Activated CD4-positive, alpha-beta T cell treated with anti-CD3 and anti-CD28 coated beads for 1 hour (primary cell): ENCODE data around the gene PKD1.

Source experiments
- DNase-seq: peaks from one replicate; pipeline ENCODE4 v3.0.0-alpha.2; 2020

The PKD1 gene

DNA sequence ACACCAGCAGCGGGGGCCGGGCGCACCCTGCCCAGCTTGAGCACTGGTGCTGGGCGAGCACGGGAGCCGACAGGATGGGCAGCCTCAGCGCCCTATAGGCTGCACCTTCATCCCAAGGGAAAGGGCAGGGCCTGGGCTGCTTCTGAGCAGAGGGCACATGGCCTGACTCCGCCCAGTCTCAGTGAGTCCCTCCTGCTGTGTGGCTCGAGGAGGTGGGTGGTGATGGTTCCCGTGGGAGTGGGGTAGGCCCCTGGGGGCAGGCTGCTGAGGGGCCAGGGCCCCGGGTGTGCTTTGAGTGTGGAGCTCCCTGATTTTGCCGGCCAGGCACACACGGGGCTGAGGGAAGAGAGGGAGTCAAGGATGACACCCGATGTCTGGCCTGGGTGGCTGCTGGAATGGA is 50.0 kb downstream of the PKD1 start:
- no peak for DNase-seq

- DNase-seq = no peak
Observed at GRCh38 chr16:2084895-2085625, 50.6 kb downstream of the PKD1 start.

GRCh38 chr16:2083876-2084780 is 51.6 kb downstream of the PKD1 start:
- DNase-seq = no peak

DNA sequence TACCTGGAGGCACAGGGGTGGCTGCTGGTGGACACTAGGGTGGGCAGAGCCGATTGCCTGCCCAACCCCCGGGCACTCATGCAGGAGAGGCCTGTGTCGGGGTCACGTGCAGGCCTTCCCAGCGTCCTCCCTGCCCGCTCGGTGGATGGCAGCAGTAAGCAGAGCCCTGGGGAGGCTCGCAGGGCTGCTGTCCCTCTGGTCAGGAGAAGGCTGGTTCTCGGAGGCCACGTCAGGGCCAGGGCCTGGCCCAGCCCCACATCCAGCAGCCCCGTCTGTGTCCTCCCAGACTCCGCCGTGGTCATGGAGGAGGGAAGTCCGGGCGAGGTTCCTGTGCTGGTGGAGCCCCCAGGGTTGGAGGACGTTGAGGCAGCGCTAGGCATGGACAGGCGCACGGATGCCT is 52.3 kb downstream of the PKD1 start:
- DNase-seq = no peak

GRCh38 chr16:2082983-2083364 is 52.7 kb downstream of the PKD1 start:
- no peak for DNase-seq

DNA sequence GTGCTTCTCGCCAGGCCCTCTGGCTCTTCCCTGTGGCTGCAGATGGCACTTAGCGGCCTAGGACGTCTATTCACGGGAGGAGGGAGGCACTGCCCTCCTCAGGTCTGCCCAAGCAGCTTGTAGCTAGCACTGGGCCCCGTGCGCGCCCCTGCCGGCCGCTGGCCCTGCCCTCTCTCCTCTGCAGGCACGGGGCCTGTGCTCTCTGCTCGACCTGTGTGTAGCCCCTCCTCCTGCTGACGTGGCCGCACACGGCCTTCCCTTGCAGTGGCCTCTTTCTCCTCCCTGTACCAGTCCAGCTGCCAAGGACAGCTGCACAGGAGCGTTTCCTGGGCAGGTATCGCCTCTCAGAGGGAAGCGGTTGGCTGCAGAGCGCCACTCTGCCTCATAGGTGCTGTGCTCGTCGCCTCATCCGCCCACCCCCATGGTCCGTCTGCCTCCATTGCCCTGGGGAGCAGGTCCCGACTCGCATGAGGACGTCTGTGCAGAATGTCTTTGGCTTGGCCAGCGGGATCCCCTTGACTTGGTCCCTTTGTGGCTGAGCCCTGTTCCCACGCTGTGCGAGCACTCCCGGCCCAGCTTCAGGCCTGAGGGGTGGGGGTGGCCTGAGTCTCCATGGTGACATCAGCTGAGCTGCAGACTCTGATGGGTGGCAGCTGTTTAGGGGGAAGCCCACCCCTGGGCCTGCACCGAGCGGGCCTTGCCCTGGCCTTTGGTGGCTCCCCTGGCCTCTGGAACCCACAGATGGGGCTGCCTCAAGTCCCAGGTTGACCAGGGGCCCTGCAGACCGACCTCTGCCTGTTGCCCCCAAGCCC is 53.3 kb downstream of the PKD1 start:
- DNase-seq = no peak

- DNase-seq = no peak
Observed at GRCh38 chr16:2081201-2082084, 54.3 kb downstream of the PKD1 start.

- DNase-seq = no peak
Observed at GRCh38 chr16:2079991-2080390, 55.7 kb downstream of the PKD1 start.

GRCh38 chr16:2079311-2079800 is 56.3 kb downstream of the PKD1 start:
- DNase-seq = no peak

- DNase-seq = no peak
Observed at GRCh38 chr16:2078691-2079090, 57.0 kb downstream of the PKD1 start.

DNA sequence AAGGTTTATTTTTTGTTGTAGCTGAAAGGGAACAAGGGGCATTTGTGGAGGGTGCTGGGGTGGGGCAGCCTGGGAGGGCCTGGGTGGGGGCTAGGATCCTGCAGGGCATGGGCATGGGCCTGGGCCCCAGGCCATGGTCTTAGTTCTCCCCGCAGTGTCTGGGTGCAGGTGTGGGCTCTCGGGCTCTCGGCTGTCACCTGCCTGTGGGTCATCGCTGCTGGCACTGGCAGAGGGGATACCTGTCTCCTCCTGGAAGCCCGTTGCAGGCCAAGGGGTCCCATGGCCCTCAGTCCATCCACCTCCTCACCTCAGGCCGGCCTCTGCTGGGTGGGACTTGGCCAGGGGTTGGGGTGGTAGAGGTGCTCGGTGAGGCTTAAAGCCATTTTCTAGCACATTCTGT is 57.6 kb downstream of the PKD1 start:
- no peak for DNase-seq

GRCh38 chr16:2077696-2078095 is 58.0 kb downstream of the PKD1 start:
- DNase-seq = no peak

- DNase-seq = no peak
Observed at GRCh38 chr16:2077016-2077415, 58.7 kb downstream of the PKD1 start.

- no peak for DNase-seq
Observed at GRCh38 chr16:2076072-2076865, 59.4 kb downstream of the PKD1 start.

DNA sequence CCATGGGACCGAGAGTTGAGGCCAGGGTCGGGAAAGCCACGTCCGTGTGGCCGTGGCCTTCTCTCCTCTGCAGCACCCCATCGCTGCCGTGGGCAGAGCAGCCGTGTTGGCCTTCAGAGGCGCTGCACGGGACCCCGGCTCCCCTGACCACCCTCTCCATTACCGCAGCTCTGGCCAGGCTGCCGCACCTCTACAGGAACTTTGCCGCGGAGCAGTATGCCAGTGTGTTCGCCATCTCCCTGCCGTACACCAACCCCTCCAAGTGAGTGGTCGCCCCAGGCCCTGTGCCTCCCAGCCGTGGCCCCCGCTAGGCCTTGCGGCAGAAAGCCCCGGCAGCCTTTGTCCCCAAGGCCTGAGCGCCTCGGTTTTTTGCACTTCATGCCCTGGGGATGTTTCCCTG is 60.1 kb downstream of the PKD1 start:
- no peak for DNase-seq

GRCh38 chr16:2074071-2074470 is 61.6 kb downstream of the PKD1 start:
- no peak for DNase-seq

- DNase-seq = no peak
Observed at GRCh38 chr16:2072926-2073325, 62.8 kb downstream of the PKD1 start.

DNA sequence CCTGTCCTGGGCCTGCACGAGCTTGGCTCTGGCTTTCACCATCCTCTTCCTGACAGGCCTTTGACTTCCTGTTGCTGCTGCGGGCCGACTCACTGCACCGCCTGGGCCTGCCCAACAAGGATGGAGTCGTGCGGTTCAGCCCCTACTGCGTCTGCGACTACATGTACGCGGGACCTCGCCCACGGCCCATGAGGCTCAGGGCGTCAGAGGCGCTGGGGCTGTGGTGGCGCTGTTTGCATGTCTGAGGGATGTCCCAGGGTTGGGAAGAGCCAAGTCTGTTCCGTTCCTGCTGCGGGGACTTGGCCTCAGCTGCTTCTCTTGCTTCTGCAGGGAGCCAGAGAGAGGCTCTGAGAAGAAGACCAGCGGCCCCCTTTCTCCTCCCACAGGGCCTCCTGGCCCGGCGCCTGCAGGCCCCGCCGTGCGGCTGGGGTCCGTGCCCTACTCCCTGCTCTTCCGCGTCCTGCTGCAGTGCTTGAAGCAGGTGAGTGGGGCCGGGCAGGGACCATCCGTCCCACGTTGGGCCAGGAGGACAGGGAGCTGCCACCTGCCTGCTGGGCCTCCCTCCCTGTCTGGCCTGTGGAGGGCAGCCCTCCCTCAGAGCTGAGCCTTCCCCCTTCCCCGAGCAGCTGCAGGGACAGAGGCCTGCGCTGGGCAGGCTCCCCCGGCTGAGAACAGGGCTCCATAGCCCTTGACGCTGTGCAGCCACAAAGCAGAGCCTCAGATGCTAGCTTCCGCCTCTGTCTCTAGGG is 64.1 kb downstream of the PKD1 start:
- no peak for DNase-seq

- no peak for DNase-seq
Observed at GRCh38 chr16:2070576-2071453, 64.9 kb downstream of the PKD1 start.

DNA sequence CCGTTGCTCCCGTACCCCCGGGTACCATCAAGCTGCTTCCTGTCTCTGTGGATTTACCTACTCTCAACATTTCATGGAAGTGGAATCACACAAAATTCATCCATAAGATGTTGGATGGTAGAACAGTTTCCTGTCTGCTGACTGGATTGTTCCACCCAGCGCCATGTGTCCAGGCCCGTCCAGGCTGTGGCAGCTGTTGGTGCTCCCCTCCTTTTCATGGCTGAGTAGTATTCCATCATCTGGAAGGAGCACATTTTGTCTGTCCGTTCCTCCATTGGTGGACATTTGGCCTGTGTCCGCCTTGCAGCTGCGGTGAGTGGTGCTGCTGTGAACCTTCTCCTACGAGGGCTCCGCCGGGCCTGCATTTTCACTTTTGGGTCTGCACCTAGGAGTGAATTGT is 69.6 kb downstream of the PKD1 start:
- DNase-seq = no peak
